Keratinocyte (primary cell): ENCODE data around the gene ZBP1.

ENCODE experiments used
- EZH2 ChIP-seq: IDR thresholded peaks from one replicate; pipeline ENCODE4 v1.6.1; 2012; ENCODE audit warnings: inconsistent platforms, mild to moderate bottlenecking, low read length, moderate library complexity
- TF ChIP-seq, protein P1 (sequence below), 3 experiments: IDR thresholded peaks in 1 of 3; conservative IDR thresholded peaks in 1 of 3; optimal IDR thresholded peaks in 1 of 3; 2 replicates in 2 of 3; 3 replicates in 1 of 3; pipeline versions ENCODE3 to v1.5.1; 2011; ENCODE audit warnings: low read length in 3 of 3, mild to moderate bottlenecking in 3 of 3, moderate library complexity in 2 of 3, control low read depth in 1 of 3, inconsistent platforms in 1 of 3; ENCODE audit not compliant: insufficient read depth in 2 of 3; ENCODE audit errors: extremely low read depth in 1 of 3

DNA sequence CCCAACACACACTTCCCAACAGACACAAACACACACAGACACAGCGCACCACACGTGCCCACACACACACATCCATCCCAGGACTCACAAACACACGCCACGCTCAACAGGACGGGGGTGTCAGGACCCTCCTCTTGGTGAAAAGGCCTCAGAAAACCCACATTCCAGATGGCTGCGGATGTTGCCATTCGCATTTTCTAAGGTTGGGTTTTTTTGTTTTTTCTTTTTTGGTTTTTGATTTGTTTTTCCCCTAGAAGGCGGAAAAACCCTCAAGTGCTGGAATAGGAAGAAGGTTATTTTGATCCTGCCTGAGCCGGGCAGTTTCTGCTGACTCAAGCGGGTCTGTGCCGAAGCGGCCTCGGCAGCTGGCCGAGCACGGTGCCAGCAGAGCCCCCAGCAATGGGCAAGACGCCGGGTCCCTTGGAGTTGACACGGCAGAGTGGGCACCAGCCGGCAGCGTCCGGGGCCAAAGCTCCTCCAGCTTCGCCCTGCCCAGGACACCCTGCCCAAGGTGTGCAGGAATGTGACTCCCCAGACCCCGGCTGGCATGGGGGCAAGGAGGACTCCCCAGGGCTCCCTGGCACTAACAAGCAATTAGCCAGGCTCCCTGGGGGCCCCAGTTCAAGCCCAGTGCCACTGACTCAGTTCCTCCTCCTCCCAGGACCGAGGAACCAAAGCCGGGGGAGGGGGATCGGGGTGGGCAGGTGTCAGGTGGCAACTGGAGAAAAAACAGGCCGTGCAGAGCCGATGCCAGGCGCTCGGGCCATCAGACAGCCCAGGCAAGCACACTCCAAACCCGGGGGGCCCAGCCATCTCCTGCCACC is 40.9 kb upstream of the ZBP1 start:
- TF ChIP-seq, protein P1, sequence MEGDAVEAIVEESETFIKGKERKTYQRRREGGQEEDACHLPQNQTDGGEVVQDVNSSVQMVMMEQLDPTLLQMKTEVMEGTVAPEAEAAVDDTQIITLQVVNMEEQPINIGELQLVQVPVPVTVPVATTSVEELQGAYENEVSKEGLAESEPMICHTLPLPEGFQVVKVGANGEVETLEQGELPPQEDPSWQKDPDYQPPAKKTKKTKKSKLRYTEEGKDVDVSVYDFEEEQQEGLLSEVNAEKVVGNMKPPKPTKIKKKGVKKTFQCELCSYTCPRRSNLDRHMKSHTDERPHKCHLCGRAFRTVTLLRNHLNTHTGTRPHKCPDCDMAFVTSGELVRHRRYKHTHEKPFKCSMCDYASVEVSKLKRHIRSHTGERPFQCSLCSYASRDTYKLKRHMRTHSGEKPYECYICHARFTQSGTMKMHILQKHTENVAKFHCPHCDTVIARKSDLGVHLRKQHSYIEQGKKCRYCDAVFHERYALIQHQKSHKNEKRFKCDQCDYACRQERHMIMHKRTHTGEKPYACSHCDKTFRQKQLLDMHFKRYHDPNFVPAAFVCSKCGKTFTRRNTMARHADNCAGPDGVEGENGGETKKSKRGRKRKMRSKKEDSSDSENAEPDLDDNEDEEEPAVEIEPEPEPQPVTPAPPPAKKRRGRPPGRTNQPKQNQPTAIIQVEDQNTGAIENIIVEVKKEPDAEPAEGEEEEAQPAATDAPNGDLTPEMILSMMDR (optimal IDR thresholded peaks at IDR 0.05 in 1 of 3, IDR thresholded peaks at IDR 0.05 in 1 of 3, conservative IDR thresholded peaks at IDR 0.05 in 1 of 3; ENCODE audit: extremely low read depth in 1 of 3, insufficient read depth in 2 of 3, low read length in 3 of 3) = no peak
- TF ChIP-seq EZH2 = no peak
